Measurements from ENCODE around the gene CDC42EP5.
"Not testable (repeated sequence)": the region's sequence is repeated elsewhere in the genome, so short reads cannot be mapped to it uniquely, and the experiment has no call there.

CDC42EP5 gene

GRCh38 chr19:54473071-54473891 is at the start of gene CDC42EP5:
TSS of gene CDC42EP5 (minus strand) at chr19:54473296. CDS start at chr19:54465547, 7,749 bp downstream.
- FAIRE-seq: no peak

GRCh38 chr19:54521860-54522513 is 48.9 kb upstream of the CDC42EP5 start:
- DNase-seq (ENCODE audit: extremely low spot score, insufficient read length, low read depth): no peak
- FAIRE-seq: no peak

More at GRCh38 chr19:54473071-54473891, at the start of gene CDC42EP5:
- DNase-seq (ENCODE audit: extremely low spot score, insufficient read length, low read depth): no peak

DNA sequence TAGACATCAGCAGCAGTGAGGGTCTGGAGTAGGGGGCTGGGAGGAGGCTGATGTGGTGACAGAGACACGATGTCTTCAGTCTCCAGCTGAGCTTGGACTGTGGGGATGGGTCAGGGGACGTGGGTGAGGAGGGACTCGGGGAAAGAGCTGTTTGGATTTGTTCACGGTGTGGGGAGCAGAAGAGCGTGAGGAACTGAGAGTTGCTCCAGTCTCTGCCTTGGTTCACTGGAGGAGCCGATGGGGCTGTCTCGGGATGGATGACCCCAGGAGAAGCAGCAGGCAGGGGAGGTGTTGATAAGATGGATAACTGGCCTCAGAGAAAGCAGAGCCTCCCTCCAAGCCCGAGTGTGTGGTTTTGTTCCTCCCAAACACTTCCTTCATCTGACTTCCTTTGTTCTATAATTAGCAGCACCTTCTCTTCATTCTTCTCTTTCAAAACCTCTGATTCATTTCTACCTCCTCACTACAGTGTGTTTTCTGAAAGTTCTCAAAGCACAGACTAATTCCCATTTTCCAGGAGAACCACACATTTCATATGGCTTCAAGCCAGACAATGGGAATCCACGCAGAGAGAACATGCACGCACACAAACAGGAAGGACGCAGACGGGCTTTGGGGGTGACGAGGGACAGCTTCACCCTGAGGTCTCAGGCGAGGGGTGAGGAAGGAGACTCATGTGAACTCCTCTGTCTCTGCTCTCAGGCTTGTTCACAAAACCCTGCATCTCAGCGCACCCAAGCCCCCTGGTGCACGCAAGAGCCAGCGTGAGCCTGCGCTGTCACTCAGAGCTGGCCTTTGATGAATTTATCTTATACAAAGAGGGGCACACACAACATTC is 48.1 kb upstream of the CDC42EP5 start:
- FAIRE-seq: peak; percentile 93
- DNase-seq (ENCODE audit: extremely low spot score, insufficient read length, low read depth): no peak

GRCh38 chr19:54518844-54519243 is 45.7 kb upstream of the CDC42EP5 start:
- DNase-seq (ENCODE audit: extremely low spot score, insufficient read length, low read depth): no peak
- peak; percentile 96 for FAIRE-seq

- DNase-seq (ENCODE audit: extremely low spot score, insufficient read length, low read depth) (no peak), FAIRE-seq (peak; percentile 84)
Measured at GRCh38 chr19:54517483-54517882, 44.4 kb upstream of the CDC42EP5 start.

DNA sequence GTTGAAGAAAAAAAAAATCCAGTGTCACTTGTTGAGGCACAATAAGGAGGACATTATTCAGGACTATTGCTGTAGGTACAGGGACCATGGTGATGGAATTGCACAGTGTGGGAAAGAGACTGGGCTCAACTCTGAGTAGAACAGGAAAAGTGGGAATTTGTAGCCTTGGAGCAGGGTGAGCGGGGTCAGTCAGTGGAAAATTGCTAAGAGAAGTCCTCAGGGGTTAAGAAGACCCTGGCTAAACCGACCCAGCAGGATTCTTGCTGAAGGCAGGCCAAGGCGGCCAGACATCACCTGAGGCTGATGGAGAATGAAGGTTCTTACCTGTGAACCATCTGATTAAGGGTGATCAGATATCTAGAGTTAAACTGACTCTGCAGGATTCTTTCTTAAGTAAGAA is 42.1 kb upstream of the CDC42EP5 start:
- FAIRE-seq: no peak
- no peak for DNase-seq (ENCODE audit: extremely low spot score, insufficient read length, low read depth)

GRCh38 chr19:54509200-54509940 is 36.3 kb upstream of the CDC42EP5 start:
- peak; percentile 90 for FAIRE-seq
- DNase-seq (ENCODE audit: extremely low spot score, insufficient read length, low read depth): not testable (repeated sequence)

GRCh38 chr19:54508487-54508886 is 35.4 kb upstream of the CDC42EP5 start:
- DNase-seq (ENCODE audit: extremely low spot score, insufficient read length, low read depth); FAIRE-seq: not testable (repeated sequence)

- no peak for FAIRE-seq
- DNase-seq (ENCODE audit: extremely low spot score, insufficient read length, low read depth): no peak
Measured at GRCh38 chr19:54507824-54508223, 34.7 kb upstream of the CDC42EP5 start.

GRCh38 chr19:54507038-54507717 is 34.1 kb upstream of the CDC42EP5 start:
- DNase-seq (ENCODE audit: extremely low spot score, insufficient read length, low read depth): not testable (repeated sequence)
- FAIRE-seq: peak; percentile 69

DNA sequence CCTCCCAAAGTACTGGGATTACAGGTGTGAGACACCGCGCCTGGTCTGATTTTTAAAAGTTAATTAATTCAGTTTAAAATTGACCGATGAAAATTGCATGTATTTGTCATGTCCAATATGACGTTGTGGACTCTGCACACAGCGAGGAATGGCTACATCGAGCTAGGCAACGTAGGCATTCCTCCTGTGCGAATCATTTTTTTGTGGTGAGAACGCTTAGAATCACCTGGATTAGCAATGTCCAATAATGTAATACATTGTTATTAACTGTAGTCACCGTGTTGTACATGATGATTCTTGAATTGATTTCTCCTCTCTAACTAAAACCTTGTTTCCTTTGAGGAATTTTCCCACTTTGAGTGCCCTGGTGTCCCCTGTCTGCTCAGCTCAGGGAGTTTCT is 33.0 kb upstream of the CDC42EP5 start:
- FAIRE-seq (no peak), DNase-seq (ENCODE audit: extremely low spot score, insufficient read length, low read depth) (no peak)

- not testable (repeated sequence) for DNase-seq (ENCODE audit: extremely low spot score, insufficient read length, low read depth); FAIRE-seq
Measured at GRCh38 chr19:54505542-54505941, 32.4 kb upstream of the CDC42EP5 start.

GRCh38 chr19:54502518-54503048 is 29.5 kb upstream of the CDC42EP5 start, which contains the start of gene LAIR2:
TSS of gene LAIR2 (plus strand) at chr19:54502831. CDS start at chr19:54502919, 88 bp downstream.
- DNase-seq (ENCODE audit: extremely low spot score, insufficient read length, low read depth): no peak
- FAIRE-seq: no peak

DNA sequence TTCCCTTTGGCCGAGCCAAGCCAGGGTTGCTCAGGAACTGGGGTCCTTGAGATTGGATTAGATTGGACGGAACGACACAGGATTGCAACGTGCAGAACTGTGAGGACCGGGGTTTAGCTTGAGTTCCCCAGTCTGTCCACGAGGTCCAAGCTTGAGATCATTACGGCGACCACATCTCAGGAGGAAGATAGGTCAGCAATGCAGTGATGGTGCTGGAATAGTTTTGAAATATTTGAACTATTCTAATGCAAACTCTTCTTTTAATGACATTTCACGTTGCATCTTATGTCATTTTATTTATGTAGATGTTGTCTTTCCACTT is 25.3 kb upstream of the CDC42EP5 start:
- FAIRE-seq; DNase-seq (ENCODE audit: extremely low spot score, insufficient read length, low read depth): not testable (repeated sequence)

GRCh38 chr19:54497747-54498450 is 24.8 kb upstream of the CDC42EP5 start:
- not testable (repeated sequence) for DNase-seq (ENCODE audit: extremely low spot score, insufficient read length, low read depth)
- peak; percentile 58 for FAIRE-seq

DNA sequence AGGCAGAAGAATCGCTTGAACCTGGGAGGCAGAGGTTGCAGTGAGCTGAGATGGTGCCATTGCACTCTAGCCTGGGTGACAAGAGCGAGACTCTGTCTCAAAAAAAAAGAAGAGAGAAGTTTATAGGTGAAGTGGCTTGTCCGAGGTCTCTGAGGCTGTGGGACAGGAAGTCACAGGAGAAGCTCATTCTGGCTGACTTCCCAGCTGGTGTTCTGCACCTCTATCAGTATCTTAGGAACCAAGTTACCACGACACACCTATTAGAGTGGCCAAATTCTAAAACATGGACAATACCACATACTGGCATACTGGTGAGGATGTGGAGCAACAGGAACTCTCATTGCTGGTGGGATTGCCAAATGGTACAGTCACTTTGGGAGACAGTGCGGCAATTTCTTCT is 22.2 kb upstream of the CDC42EP5 start:
- DNase-seq (ENCODE audit: extremely low spot score, insufficient read length, low read depth): not testable (repeated sequence)
- FAIRE-seq: peak; percentile 71

DNA sequence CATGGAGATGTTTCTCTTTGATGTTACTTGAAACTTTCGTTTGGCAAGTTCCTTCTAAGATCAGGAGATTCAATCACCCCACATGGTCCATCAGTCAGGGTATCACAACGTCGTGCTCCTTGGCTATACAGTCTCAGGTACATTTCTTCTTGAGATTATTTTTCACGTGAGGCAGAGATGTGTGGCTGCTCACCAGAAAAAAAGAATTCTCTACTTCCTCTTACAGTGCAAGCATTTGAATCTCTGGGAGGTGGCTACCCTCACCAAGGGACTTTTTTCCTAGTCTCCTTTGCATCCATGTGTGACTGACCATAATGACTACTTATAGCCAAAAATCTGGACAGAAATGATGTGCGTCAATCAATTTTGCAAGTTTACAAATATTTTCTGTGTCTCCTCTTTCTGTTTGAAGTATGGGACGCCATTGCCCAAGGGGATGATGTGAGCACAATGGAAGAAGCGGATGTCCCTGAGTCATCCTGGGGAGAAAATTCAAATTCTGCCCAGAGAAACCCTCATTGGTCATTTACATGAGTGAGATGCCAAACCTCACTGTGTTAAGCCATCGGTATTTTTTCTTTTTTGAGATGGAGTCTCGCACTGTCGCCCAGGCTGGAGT is 21.0 kb upstream of the CDC42EP5 start:
- DNase-seq (ENCODE audit: extremely low spot score, insufficient read length, low read depth) (no peak), FAIRE-seq (no peak)

GRCh38 chr19:54493056-54493455 is 20.0 kb upstream of the CDC42EP5 start:
- not testable (repeated sequence) for FAIRE-seq; DNase-seq (ENCODE audit: extremely low spot score, insufficient read length, low read depth)
